Measurements from ENCODE around the gene BCO1. TPM values are rescaled to one million over a fixed set of nuclear protein-coding genes. Genes with fewer than 3 reads are reported as not detected.

Gene BCO1
- total RNA-seq, 2 experiments from 2014 or later = not detected

DNA sequence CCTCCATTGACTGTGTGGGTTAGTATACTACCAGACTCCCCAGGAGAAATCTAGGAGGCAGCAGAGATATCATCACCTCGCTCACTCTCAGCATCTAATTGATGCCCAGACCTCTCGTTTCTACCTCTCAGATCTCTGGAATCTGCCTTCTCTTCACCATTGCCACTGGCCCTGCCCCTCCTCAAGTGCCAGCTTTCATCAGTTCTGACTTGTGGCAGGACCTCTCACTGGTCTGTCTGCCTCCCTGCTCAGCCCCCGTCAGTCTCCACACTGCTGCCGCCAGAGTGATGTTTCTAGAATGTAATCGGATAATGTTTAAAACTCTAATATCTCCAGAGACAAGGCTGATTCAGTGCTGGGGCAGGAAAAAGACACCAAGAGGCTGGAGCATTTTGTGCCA is 91.5 kb downstream of the BCO1 start:
- no peak for ATAC-seq
- POLR2A ChIA-PET = no interaction called here
- no peak overlapping the region for H3K4me3 Mint-ChIP-seq
- no peak for DNase-seq
- H3K27ac Mint-ChIP-seq = no peak overlapping the region
- no peaks in the 10 kb centered on the region for H3K4me1 Mint-ChIP-seq (ENCODE audit: low read depth)
- no peaks in the 10 kb centered on the region for H3K36me3 Mint-ChIP-seq (ENCODE audit: low read depth)
- no peaks in the 10 kb centered on the region for H3K9me3 Mint-ChIP-seq (ENCODE audit: insufficient read depth)
- CTCF ChIA-PET = no interaction called here
- H3K27me3 Mint-ChIP-seq (ENCODE audit: low read depth) = no peaks in the 10 kb centered on the region

DNA sequence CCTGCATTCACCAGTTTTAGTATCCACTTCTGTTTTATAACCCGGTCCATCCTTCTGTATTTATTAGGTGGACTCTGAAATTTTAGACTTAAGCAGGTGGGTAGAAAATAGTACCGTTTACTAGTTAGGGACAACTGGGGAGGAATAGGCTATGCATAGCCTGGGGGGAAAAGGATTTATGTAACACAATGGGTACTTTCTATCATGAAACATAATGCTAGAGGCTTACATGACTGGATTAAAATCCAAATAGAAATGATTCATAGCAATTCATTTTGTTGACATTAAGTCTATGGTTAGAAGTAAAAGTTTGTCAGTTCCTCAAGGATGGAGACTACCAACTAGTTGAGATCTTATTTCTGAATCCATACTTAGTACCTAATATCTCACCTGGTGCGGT is 94.9 kb downstream of the BCO1 start:
- Mint-ChIP-seq H3K4me1 (ENCODE audit: low read depth) (no peaks in the 10 kb centered on the region), H3K4me3 (no peak overlapping the region), H3K27ac (no peak overlapping the region), H3K36me3 (ENCODE audit: low read depth) (no peaks in the 10 kb centered on the region), H3K9me3 (ENCODE audit: insufficient read depth) (no peaks in the 10 kb centered on the region), H3K27me3 (ENCODE audit: low read depth) (no peaks in the 10 kb centered on the region)
- CTCF ChIA-PET = interaction anchor here (1.1 kb wide), 1 partner anchor 56 kb away, joined by 3 read pairs; no protein-coding TSS in a partner anchor
- no peak for ATAC-seq
- DNase-seq = no peak
- POLR2A ChIA-PET = no interaction called here

- no peak for DNase-seq
- CTCF ChIA-PET = no interaction called here
- ATAC-seq = no peak
- Mint-ChIP-seq H3K9me3 (ENCODE audit: insufficient read depth) (no peaks in the 10 kb centered on the region), H3K27ac (no peak overlapping the region), H3K4me3 (no peak overlapping the region), H3K36me3 (ENCODE audit: low read depth) (no peaks in the 10 kb centered on the region), H3K27me3 (ENCODE audit: low read depth) (no peaks in the 10 kb centered on the region), H3K4me1 (ENCODE audit: low read depth) (no peaks in the 10 kb centered on the region)
- POLR2A ChIA-PET = no interaction called here
Observed at GRCh38 chr16:81335669-81336068, 97.2 kb downstream of the BCO1 start.

GRCh38 chr16:81337097-81337496 is 98.6 kb downstream of the BCO1 start:
- CTCF ChIA-PET = no interaction called here
- H3K9me3 Mint-ChIP-seq (ENCODE audit: insufficient read depth) = no peaks in the 10 kb centered on the region
- H3K27me3 Mint-ChIP-seq (ENCODE audit: low read depth) = no peaks in the 10 kb centered on the region
- H3K4me1 Mint-ChIP-seq (ENCODE audit: low read depth) = no peaks in the 10 kb centered on the region
- no peak overlapping the region for H3K4me3 Mint-ChIP-seq
- DNase-seq = no peak
- no peak for ATAC-seq
- H3K36me3 Mint-ChIP-seq (ENCODE audit: low read depth) = peaks cover 2% of the 10 kb centered on the region
- H3K27ac Mint-ChIP-seq = no peak overlapping the region
- POLR2A ChIA-PET = no interaction called here

Other genes with a start within 250 kb of the BCO1 start
- 100 to 1,000 TPM in 1 of 2 experiments, 10 to 100 TPM in 1; 95.9 to 108 TPM for gene CMC2, start 231.8 kb upstream of the BCO1 start, total RNA-seq
- gene CENPN, start 231.5 kb upstream of the BCO1 start, total RNA-seq = 10 to 100 TPM; 65.2 to 67.2 TPM
- 10 to 100 TPM; 23.3 to 27.0 TPM for gene ATMIN, start 202.8 kb upstream of the BCO1 start, total RNA-seq
- under 1 TPM in 1 of 2 experiments, not detected in 1; 0.23 TPM for gene C16orf46, start 161.5 kb upstream of the BCO1 start, total RNA-seq
- 10 to 100 TPM; 10.1 to 13.9 TPM for gene GCSH, start 142.3 kb upstream of the BCO1 start, total RNA-seq
- gene GAN, start 76.3 kb downstream of the BCO1 start, total RNA-seq = 1 to 10 TPM; 7.7 to 8.5 TPM
- 10 to 100 TPM; 62.5 to 70.4 TPM for gene CMIP, start 206.1 kb downstream of the BCO1 start, total RNA-seq

Measured in activated CD8-positive, alpha-beta T cell treated with anti-CD3 and anti-CD28 coated beads, Interleukin-2, amount 10 ng/mL, durations not matched to agents 7 days and 5 days (primary cell).